ENCODE results near the gene PCSK4. TPM values are rescaled to one million over a fixed set of nuclear protein-coding genes. Genes with fewer than 3 reads are reported as not detected.

Gene PCSK4
- total and polyA plus RNA-seq, 2 of the 13 experiments (the other 11 are each of a cell fraction or from before 2014, with no cell fraction given) = 2.0 to 2.7 TPM

- TF ChIP-seq CENPX (CRISPR knock-in tag; IDR thresholded peaks at IDR 0.05) = no peak
- peak; percentile 92 for TF ChIP-seq SP4 (CRISPR knock-in tag; IDR thresholded peaks at IDR 0.05)
- no peak for TF ChIP-seq PAF1 (CRISPR knock-in tag; IDR thresholded peaks at IDR 0.05)
- TF ChIP-seq MAZ (IDR thresholded peaks at IDR 0.05; ENCODE audit: borderline replicate concordance, low read depth, low read length) = no peak
- TF ChIP-seq MAZ (CRISPR knock-in tag; IDR thresholded peaks at IDR 0.05; ENCODE audit: low read depth) = peak; percentile 26; the same call in 1 of the 2 replicates
- TF ChIP-seq THRA (CRISPR knock-in tag; IDR thresholded peaks at IDR 0.05; ENCODE audit: borderline replicate concordance) = no peak; the same call in 1 of the 2 replicates
- no peak for TF ChIP-seq TOE1 (CRISPR knock-in tag; IDR thresholded peaks at IDR 0.05)
- peak; percentile 34; the same call in 1 of the 2 replicates for TF ChIP-seq KLF6 (CRISPR knock-in tag; IDR thresholded peaks at IDR 0.05)
- no peak for TF ChIP-seq SNAI1 (CRISPR knock-in tag; IDR thresholded peaks at IDR 0.05; ENCODE audit: borderline replicate concordance)
- TF ChIP-seq ZNF740 (CRISPR knock-in tag; IDR thresholded peaks at IDR 0.05) = no peak
- TF ChIP-seq ZNF281 (CRISPR knock-in tag; IDR thresholded peaks at IDR 0.05; ENCODE audit: borderline replicate concordance) = peak; percentile 81; the same call in 1 of the 2 replicates
- TF ChIP-seq PHF21A (CRISPR knock-in tag; IDR thresholded peaks at IDR 0.05) = peak; percentile 56
- TF ChIP-seq CC2D1A (CRISPR knock-in tag; IDR thresholded peaks at IDR 0.05) = no peak
- no peak; the same call in 1 of the 2 replicates for TF ChIP-seq ZFP1 (CRISPR knock-in tag; IDR thresholded peaks at IDR 0.05)
- peak; percentile 37; the same call in 1 of the 2 replicates for TF ChIP-seq ZNF772 (CRISPR knock-in tag; IDR thresholded peaks at IDR 0.05)
- TF ChIP-seq HNRNPUL1 (IDR thresholded peaks at IDR 0.05; ENCODE audit: low read depth, low read length) = no peak
- TF ChIP-seq ZNF121 (CRISPR knock-in tag; IDR thresholded peaks at IDR 0.05) = peak; percentile 26; the same call in 1 of the 2 replicates
- no peak for TF ChIP-seq HNRNPL (IDR thresholded peaks at IDR 0.05; ENCODE audit: low read depth, low read length)
- TF ChIP-seq ATF5 (CRISPR knock-in tag; IDR thresholded peaks at IDR 0.05; ENCODE audit: low read depth) = no peak
- TF ChIP-seq ELK4 (CRISPR knock-in tag; IDR thresholded peaks at IDR 0.05; ENCODE audit: borderline replicate concordance) = no peak
- TF ChIP-seq ZNF580 (CRISPR knock-in tag; IDR thresholded peaks at IDR 0.05; ENCODE audit: borderline replicate concordance, low read depth) = no peak
- TF ChIP-seq NFKB2 (CRISPR knock-in tag; IDR thresholded peaks at IDR 0.05; ENCODE audit: borderline replicate concordance) = no peak; the same call in 1 of the 2 replicates
These were observed 11.0 kb downstream of the PCSK4 start, which contains the start of gene C19orf25 (continued) for GRCh38 chr19:1478934-1479707.

Measured in HepG2 (cell line).